GM12878 (cell line): ENCODE results near the gene KCNAB2. TPM values are rescaled to one million over a fixed set of nuclear protein-coding genes. Genes with fewer than 3 reads are reported as not detected.

Experiments
- ATF3 ChIP-seq: IDR thresholded peaks from 2 replicates; pipeline ENCODE4 v1.6.1; 2011; ENCODE audit warnings: low read depth, mild to moderate bottlenecking, low read length, moderate library complexity, borderline replicate concordance; ENCODE audit errors: extremely low read depth
- BHLHE40 ChIP-seq, 2 experiments: fragments of 450-650 bp in 1 of 2; IDR thresholded peaks; 2 replicates each; pipeline ENCODE4 v1.6.1; 2011 to 2017; ENCODE audit warnings: low read depth in 2 of 2, borderline replicate concordance in 1 of 2, improper control_type of control experiment in 1 of 2, low read length in 1 of 2, mild to moderate bottlenecking in 1 of 2
- CBX3 ChIP-seq: fragments of 200-600 bp; sonication (generic); IDR thresholded peaks from 2 replicates; pipeline ENCODE4 v1.6.1; 2016; ENCODE audit warnings: low read depth, borderline replicate concordance
- CREB1 ChIP-seq: IDR thresholded peaks from 2 replicates; pipeline ENCODE4 v1.6.1; 2012; ENCODE audit warnings: low read depth, mild to moderate bottlenecking, inconsistent platforms
- CTCF ChIP-seq, 3 experiments: IDR thresholded peaks in 2 of 3; conservative IDR thresholded peaks in 1 of 3; 2 replicates each; pipeline ENCODE4 v1.5.1; 2011; ENCODE audit warnings: low read depth in 3 of 3, low read length in 3 of 3, mild to moderate bottlenecking in 3 of 3, control low read depth in 2 of 3, moderate library complexity in 2 of 3, inconsistent platforms in 1 of 3, mixed read lengths in 1 of 3; ENCODE audit not compliant: control insufficient read depth in 2 of 3, insufficient read depth in 1 of 3; ENCODE audit errors: extremely low read depth in 1 of 3
- ELK1 ChIP-seq: IDR thresholded peaks from 2 replicates; pipeline ENCODE4 v1.6.1; 2012; ENCODE audit warnings: low read depth, low read length, improper control_type of control experiment
- FOXK2 ChIP-seq: fragments of 450-650 bp; IDR thresholded peaks from 2 replicates; pipeline ENCODE4 v1.6.1; 2017; ENCODE audit warnings: mild to moderate bottlenecking, moderate library complexity
- FOXM1 ChIP-seq: IDR thresholded peaks from 2 replicates; pipeline ENCODE4 v1.6.1; 2012; ENCODE audit warnings: low read depth, mild to moderate bottlenecking, inconsistent platforms, low read length, moderate library complexity
- GATAD2B ChIP-seq: fragments of 450-650 bp; conservative IDR thresholded peaks from 2 replicates; pipeline ENCODE4 v1.6.1; 2017; ENCODE audit warnings: low read depth, mild to moderate bottlenecking, moderate library complexity
- IKZF1 ChIP-seq: fragments of 450-650 bp; conservative IDR thresholded peaks from 2 replicates; pipeline ENCODE4 v1.6.1; 2017; ENCODE audit warnings: antibody characterized with exemption, mild to moderate bottlenecking
- MAX ChIP-seq: IDR thresholded peaks from 2 replicates; pipeline ENCODE4 v1.6.1; 2012; ENCODE audit warnings: low read depth, low read length, improper control_type of control experiment
- MEF2A ChIP-seq: IDR thresholded peaks from 2 replicates; pipeline ENCODE4 v1.6.1; 2011; ENCODE audit warnings: low read depth, mild to moderate bottlenecking, low read length, moderate library complexity; ENCODE audit not compliant: insufficient read depth
- SIN3A ChIP-seq: IDR thresholded peaks from 2 replicates; pipeline ENCODE4 v1.6.1; 2012; ENCODE audit warnings: low read depth, low read length, improper control_type of control experiment
- ZBED1 ChIP-seq: IDR thresholded peaks from 2 replicates; pipeline ENCODE4 v1.6.1; 2016; ENCODE audit warnings: borderline replicate concordance
- ZBTB33 ChIP-seq: fragments of 450-650 bp; IDR thresholded peaks from 2 replicates; pipeline ENCODE4 v1.6.1; 2017; ENCODE audit warnings: mild to moderate bottlenecking
- ZBTB40 ChIP-seq: fragments of 450-650 bp; IDR thresholded peaks from 2 replicates; pipeline ENCODE4 v1.6.1; 2016; ENCODE audit warnings: mild to moderate bottlenecking, moderate library complexity, borderline replicate concordance
- ZNF217 ChIP-seq: fragments of 450-650 bp; IDR thresholded peaks from 2 replicates; pipeline ENCODE4 v1.6.1; 2017; ENCODE audit warnings: antibody characterized with exemption, mild to moderate bottlenecking
- polyA plus RNA-seq, 11 experiments: library from polyadenylated mRNA; depleted of rRNA in 4 of 11; unstranded in 6 of 11; stranded (reverse) in 5 of 11; fragments of >200 nt; fragmentation: Nextera tagmentation in 4 of 11; fragmentation: Illumina TruSeq in 1 of 11; extraction: Ambion mirVana in 4 of 11; extraction: Trizol in 1 of 11; gene quantifications; 1 replicate in 1 of 11; 2 replicates in 10 of 11; pipeline versions ENCODE4 v1.2.1 to v1.2.3, GENCODE V29; 2011 to 2016; ENCODE audit warnings: inconsistent platforms in 2 of 11, missing spikeins in 2 of 11, low read depth in 1 of 11
- total RNA-seq, 4 experiments: library from RNA; depleted of rRNA in 3 of 4; stranded (reverse); fragments of >200 nt in 3 of 4; fragmentation: Illumina TruSeq in 1 of 4; extraction: Trizol in 1 of 4; gene quantifications; 2 replicates each; pipeline versions ENCODE4 v1.2.1 to v1.2.3, GENCODE V29; 2013 to 2021

KCNAB2 gene
- total and polyA plus RNA-seq, 10 of the 15 experiments (the other 5 are each of a cell fraction or from before 2014, with no cell fraction given), result 2.9 to 123 (median 62.4) TPM

GRCh38 chr1:6026095-6026809 lies 19.4 kb upstream of the KCNAB2 start (continued):
- peak; percentile 5; the same call in 1 of the 2 replicates for TF ChIP-seq ZBTB40
- TF ChIP-seq ZBTB33, result no peak
- TF ChIP-seq FOXM1, result no peak
- no peak for TF ChIP-seq ATF3
- 0 out of 2 replicates have a peak, but pooled peaks have one; percentile 87 for TF ChIP-seq SIN3A
- TF ChIP-seq ZBED1, result no peak
- peak; percentile 99 to 100 for TF ChIP-seq BHLHE40 (IDR thresholded peaks at IDR 0.05; ENCODE audit: borderline replicate concordance in 1 of 2, low read depth in 2 of 2, low read length in 1 of 2)
- TF ChIP-seq MEF2A, result no peak
- TF ChIP-seq CTCF (IDR thresholded peaks at IDR 0.05 in 2 of 3, conservative IDR thresholded peaks at IDR 0.05 in 1 of 3; ENCODE audit: control insufficient read depth in 2 of 3, extremely low read depth in 1 of 3, insufficient read depth in 1 of 3, low read depth in 3 of 3, low read length in 3 of 3), result 0 out of 6 replicates have a peak, but pooled peaks of 1 of the 3 experiments have one; percentile 4
- TF ChIP-seq CBX3, result no peak
- no peak for TF ChIP-seq ZNF217
- no peak for TF ChIP-seq FOXK2
- peak; percentile 19; the same call in 1 of the 2 replicates for TF ChIP-seq GATAD2B
- peak; percentile 95 for TF ChIP-seq MAX
- TF ChIP-seq IKZF1, result peak; percentile 73
- peak; percentile 37; the same call in 1 of the 2 replicates for TF ChIP-seq ELK1
- 0 out of 2 replicates have a peak, but pooled peaks have one; percentile 26 for TF ChIP-seq CREB1
